CD4-positive, alpha-beta T cell treated with Interleukin-15 for 4 hours (primary cell): ENCODE results near the gene CAMK1.
"Not testable (repeated sequence)": the region's sequence is repeated elsewhere in the genome, so short reads cannot be mapped to it uniquely, and the experiment has no call there.

ENCODE experiments used
- DNase-seq: peaks from one replicate; pipeline ENCODE4 v3.0.0-alpha.2; 2020; ENCODE audit warnings: low spot score

The CAMK1 gene

DNA sequence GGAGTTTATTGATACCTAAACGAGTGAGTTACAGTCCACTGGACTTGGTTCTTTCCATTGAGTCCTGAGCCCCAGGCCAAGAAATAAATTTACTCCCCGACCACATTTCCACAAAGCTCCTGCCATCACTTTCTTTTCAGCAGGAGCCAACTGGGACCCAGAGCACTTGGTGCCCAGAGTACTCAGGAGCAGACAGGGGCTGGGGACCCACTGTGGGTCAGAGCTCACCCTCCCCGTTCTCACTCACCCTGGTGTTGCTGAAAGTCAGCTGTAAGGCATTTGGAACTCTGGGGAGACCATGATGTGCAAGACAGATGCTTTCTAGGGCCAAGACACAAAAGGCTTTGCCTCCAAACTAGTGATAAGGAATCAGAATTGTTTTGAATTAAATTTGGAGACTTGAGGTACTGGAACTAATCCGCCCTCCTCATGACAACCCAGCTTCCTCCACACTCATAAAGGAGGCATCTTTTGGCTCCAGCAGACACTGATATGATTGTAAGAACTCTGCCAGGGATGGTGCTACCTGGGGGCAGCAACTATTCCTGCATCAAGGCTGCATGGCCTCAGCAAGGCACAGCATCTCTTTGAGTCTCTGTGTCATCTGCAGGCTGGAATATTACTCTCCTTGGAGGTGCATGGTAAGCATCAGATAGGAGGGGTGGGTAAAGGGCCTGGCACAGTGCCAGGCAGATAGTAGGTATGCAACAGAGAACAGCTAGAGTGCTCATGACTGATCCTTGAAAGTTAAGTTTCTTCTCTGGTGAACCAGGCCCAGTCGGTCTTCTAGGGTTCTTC, 7.3 kb upstream of the CAMK1 start:
- DNase-seq = no peak

DNA sequence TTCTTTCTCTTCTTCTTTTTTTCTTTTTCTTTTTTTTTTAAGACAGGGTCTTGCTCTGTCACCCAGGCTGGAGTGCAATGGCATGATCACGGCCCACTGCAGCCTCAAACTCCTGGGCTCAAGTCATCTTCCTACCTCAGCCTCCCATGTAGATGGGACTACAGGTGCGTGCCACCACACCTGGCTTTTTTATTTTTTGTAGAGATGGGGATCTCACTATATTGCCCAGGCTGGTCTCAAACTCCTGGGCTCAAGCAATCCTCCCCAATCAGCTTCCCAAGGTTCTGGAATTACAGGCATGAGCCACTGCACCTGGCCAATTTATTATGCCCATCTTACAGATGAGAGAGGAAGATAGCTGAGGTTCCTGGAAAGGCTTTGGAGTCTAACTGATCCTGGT, 1.3 kb upstream of the CAMK1 start:
- DNase-seq = not testable (repeated sequence)

DNA sequence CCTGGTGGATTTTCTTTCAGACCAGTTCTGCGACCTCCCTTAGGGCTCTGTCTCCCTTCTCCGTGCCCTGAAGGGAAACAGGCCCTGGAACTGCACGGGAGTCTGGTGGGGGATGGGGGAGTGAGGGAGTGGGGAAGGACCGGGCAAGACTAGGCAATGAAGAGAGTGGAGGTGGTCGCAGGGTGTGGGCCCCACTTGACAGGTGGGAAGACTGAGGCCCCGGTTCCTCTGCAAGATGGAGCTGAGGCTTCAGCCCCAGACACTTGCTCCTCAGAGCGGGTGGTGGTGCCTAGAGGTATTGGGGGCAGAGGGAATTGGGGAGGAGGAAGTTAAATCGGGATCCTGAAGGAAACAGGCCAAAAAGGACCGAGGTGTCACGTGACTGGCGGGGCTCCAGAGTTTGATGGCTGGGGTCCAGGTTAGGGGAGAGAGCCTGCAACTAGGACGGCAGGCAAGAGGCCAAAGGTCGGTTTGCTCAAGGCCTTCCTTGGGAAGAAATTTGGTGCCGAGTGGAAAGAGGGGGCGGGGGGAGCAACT, 597 bp upstream of the CAMK1 start:
- DNase-seq = no peak

DNA sequence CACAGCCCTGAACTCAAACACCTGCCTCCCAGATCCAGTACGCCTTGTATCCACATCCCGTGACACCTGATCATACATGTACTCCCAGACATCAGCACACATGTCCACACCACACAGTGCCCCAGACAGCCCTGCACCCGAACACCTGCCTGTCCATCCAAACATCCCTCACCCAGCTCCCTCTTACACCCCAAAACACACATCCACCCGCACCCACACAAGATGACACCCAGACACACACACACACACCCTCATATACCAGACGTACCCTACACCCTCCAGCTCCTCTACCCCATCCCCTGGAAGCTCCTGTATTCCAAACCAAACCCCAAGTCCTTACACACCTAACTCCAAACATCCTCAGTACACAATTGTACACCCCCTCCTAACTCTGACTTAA, 735 bp downstream of the CAMK1 start:
- no peak for DNase-seq

DNA sequence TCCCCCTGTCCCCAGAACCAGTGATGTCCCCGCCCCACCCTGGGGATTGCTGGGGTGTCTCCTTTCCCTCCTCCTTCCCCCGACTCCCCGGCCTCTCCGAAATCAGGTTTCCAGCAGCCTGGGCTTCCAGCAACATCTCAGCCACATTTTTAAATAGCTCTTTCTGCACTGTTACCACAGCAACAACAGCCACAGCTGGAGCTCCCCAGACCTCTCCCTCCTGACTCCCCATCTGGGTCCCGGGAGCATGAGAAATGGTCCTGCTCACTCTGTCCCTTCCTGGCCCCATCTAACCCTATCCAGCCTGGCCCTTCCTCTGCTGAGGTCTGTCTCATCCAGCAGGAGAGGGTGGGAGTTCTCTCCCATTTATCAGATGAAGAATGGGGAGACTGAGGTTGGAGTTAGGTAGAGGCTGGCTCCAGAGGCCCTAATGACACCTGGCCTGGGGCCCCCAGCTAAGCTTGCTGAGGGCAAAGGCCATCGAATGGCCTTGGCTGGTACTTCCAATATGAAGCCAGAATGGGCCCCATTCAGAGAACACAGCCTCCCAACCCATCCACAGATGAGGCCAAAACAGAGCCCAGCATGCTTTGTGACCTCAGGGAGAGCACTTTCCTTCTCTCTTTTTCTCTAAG, 1.5 kb downstream of the CAMK1 start:
- DNase-seq = no peak

DNA sequence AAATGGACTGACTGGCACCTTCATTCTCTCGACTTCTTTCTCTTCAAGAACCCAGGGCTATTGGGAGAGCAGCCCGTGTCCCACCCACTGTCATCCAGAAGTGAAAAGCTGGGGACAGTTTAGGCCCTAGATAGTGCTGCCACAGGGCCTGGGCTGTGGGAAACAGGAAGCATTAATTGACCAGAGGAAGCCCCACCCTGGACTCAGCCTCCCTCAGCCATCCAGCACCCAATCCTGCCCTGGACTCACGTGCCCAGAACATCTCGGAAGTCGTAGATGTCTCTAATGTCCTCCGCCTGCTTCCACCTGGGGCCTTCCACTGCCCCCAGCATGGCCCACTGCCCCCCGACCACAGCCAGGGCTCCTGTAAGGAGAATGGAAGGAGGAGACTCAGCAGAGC, 2.3 kb downstream of the CAMK1 start:
- DNase-seq = no peak

DNA sequence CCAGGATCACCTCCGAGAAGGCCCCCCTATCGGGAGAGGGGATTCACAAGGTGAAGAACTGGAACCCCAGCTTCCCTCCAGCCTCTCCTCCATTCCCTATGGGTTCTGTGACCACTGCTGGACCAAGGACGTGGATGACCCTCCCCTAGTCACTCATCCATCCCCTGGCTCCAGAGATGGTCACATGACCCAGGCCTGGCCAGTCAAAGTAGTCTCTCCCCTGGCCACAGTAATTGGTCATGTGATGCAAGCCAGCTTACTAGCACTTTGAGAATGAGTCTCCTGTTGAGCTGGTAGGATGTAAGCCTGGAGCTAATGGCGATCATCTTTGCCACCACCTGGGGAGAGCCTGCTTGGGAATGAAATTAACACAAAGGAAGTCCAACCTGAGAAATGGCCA, 3.9 kb downstream of the CAMK1 start:
- no peak for DNase-seq

DNA sequence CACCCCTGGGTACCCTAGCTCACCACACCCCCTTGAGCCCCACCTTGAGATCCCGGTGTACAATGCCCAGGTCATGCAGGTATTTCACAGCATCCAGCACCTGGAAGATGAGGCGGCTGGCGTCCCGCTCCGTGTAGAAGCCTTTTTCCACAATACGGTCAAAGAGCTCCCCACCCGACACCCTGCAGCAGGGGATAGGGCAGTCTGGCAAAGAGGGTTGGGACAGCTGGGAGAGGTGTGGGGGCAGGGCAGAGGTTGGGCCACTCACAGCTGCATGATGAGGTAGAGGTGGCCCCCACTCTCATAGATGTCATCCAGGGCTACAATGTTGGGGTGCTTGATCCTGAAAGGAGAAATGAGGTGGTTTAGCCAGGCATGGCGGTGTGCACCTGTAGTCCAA, 6.9 kb downstream of the CAMK1 start:
- no peak for DNase-seq

DNA sequence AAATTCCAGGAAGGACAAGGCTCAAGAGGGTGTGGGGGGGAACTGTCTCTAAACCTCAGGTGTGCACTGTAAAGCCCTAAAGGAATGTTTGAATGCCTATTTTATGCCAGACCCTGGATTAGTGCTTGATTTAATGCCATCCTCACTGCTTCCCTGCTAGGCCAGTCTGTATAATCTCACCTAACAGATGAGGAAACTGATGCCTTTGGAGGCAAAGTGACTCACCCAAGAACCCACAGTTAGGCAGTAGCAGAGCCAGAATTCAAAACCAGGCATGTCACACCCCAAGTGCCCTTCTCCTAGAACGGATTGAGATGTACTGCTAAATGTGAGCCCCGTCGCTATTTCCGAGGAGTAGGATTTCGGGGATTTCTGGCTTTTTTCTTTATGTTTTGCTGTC, 7.8 kb downstream of the CAMK1 start:
- DNase-seq = no peak

DNA sequence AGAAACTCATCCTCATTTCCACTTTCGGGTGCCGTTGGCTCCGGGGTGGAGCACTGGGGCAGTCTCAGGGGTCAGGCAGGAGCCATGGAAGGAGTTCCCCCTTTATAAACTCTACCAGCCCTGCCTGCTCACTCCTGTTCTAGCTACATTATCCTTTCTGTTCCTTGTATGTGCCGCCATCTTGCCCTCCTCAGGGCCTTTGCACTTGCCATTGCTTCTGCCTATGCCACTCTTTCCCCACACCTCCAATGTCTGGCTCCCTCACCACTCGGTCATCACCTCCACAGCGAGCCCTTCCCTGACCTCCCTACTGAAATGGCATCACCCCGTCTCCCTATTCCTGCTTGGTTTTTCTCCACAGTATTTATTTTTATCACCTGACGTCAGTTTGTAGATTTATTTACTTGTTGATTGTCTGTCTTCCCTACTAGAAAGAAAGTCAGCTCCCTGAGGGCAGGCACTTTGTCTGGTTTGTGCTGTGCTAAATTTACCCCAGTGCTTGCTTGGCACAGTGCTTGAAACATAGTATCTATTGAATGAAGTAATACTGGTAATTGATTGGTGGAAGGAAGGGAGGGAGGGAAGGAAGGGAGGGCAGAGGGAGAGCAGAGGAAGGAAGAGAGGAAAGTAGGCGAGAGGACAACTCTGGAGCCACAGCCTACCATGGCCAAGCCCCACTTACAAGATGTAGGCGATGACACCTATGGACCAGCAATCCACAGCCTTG, 8.8 kb downstream of the CAMK1 start:
- DNase-seq = no peak

DNA sequence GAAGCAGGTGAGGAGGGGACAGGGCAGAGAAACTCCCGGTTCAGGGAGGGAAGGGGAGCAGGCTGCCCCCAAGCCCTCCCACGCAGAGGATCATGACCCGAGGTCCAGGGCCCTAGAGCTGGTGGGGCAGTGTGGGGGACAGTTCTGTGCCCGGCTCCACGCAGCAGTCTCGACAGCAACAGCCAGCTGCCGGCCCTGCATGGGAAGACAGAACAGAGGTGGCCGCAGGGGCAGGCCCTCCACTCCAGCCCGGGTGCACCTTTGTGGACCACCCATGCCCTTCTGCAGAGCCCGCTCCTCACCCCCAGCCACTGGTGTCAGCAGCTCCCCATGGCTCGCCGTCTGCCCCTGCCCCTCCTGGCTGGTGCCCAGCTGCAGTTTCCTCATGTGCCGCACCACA, 12.3 kb downstream of the CAMK1 start:
- no peak for DNase-seq

DNA sequence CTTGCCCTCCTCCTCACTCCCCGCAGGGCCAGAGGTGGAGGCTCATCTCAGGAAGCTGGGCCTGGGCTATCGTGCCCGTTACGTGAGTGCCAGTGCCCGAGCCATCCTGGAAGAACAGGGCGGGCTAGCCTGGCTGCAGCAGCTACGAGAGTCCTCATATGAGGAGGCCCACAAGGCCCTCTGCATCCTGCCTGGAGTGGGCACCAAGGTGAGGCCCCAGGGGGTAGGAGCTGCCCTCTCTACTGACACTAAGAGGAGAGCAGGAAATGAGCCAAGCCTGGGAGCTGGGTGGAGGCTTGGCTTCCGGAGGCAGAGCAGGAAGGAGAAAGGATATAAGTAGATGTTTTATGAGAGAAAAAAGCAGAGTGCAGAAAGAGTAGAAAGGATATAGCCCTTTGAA, 15.1 kb downstream of the CAMK1 start:
- DNase-seq = no peak

DNA sequence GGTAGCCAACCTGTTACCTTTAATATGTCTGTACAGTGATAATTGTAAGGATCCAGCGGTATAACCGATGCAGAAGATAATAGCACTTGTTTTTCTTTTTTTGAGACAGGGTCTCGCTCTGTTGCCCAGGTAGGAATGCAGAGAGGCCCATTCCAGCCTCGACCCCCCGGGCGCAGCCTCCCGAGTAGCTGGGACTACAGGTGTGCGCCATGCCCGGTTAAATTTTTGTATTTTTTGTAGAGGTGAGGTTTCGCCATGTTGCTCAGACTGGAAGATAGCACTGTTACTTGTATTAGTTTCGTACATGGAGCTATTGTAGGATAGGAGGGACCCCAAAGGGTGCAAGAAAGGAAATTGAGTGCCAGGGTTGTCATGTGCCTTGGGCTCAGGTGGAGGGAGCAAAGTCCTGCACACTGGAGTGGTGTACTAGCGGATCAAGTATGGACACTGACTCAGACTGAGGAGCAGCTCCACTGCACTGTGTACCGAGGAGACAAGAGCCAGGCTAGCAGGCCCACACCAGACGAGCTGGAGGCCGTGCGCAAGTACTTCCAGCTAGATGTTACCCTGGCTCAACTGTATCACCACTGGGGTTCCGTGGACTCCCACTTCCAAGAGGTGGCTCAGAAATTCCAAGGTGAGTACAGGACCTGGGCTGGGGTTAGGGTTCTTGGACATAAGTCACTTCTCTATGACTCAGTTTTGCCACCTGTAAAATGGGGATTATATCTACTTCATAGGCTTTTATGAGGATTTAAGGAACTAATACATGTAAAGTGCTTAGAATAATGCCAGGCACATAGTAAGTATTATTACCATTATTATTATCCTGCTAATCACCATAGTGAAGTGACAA, 19.0 kb downstream of the CAMK1 start:
- DNase-seq = no peak

DNA sequence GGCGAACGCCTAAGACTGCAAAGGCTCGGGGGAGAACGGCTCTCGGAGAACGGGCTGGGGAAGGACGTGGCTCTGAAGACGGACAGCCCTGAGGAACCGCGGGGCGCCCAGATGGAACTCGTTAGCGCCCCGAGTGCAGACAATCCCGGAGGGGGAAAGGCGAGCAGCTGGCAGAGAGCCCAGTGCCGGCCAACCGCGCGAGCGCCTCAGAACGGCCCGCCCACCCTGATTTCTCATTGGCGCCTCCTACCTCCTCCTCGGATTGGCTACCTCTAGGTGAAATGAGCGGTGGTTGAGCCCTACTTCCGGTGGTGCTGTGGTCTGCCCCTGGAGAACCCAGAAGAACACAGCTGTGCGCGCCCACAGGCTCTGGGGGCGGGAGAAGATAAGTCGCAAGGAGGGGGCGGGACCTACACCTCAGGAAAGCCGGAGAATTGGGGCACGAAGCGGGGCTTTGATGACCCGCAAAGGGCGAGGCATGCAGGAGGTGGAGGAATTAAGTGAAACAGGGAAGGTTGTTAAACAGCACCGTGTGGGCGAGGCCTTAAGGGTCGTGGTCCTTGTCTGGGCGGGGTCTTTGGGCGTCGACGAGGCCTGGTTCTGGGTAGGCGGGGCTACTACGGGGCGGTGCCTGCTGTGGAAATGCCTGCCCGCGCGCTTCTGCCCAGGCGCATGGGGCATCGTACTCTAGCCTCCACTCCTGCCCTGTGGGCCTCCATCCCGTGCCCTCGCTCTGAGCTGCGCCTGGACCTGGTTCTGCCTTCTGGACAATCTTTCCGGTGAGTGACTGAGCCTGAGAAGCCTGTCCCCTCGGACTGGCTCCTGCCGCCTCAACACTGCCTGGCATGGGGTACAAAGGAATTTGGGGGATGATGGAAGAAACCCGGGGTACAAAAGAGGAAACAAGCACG, 19.8 kb downstream of the CAMK1 start, which contains the start of gene OGG1:
TSS of gene OGG1 (plus strand) at position 308 of the 911 bp plus-strand sequence. CDS start at position 643, 335 bp downstream.
- peak; percentile 95 for DNase-seq

DNA sequence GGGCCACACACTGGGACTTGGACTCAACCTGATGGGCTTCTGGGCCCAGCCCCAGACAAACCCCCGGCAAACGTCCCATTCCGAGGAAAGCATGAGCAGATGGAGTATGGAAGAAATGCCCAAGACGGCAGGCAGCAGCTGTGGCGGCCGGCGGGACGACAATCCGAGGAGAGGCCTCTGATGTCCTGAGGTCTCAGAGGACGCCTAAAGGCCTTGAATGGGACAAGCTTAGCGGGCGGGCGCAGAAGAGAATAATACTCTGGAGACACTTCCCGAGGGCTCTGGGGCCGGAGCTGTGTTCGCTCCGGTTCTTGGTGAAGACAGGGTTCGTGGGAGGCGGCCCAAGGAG, 20.5 kb downstream of the CAMK1 start:
- no peak for DNase-seq

DNA sequence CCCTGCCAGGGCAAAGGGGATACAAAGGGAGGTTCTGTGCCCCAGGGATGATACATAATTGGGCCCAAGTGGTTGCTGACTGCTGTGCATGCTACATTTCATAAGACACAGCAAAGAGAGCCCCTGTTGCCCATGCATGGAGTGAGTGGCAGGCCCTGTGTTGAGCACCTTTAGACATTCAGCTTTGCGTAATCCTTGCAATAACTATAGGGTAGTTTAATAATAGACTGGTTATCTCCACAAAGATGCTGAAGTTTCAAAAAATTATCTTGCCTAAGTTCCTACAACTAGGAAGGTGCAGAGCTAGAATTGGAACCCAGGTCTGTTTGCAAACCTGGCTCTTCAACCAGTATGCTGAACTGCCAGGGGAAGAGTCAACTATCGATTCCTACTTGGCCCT, 21.7 kb downstream of the CAMK1 start:
- DNase-seq = no peak

DNA sequence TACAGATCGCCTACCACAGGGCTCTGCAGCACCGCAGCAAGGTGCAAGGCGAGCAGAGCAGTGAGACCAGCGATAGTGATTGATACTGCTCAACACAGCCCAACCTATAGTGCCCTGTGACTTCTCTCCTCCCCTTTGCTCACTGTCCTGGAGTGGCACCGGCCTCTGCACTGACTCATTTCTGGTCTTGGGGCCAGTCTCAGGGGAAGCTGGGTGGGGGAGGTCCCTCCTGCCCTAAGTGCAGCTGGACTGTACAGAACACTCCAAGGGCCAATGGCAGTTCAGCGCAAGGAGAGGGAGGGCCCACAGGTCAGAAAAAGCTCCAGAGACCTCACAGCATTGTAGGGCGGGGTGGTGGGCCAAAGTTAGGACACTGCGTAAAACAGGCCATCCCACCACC, 22.5 kb downstream of the CAMK1 start:
- DNase-seq = no peak

DNA sequence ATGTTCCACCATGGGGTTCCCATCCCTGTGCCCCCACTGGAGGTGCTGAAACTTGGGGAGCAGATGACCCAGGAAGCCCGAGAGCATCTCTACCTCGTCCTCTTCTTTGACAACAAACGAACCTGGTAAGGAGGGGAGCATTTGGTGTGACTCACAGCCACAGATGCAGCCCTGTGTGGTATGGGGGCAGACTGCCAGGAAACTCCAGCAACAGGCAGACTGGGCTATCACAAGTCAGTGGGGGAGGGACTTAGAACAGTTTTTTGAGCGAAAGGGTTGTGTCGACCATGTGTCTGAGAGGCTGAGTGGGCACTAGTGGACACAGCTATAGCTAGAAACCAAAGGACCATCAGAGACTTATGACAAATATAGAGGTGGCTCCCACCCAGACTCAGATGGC, 23.4 kb downstream of the CAMK1 start:
- no peak for DNase-seq

DNA sequence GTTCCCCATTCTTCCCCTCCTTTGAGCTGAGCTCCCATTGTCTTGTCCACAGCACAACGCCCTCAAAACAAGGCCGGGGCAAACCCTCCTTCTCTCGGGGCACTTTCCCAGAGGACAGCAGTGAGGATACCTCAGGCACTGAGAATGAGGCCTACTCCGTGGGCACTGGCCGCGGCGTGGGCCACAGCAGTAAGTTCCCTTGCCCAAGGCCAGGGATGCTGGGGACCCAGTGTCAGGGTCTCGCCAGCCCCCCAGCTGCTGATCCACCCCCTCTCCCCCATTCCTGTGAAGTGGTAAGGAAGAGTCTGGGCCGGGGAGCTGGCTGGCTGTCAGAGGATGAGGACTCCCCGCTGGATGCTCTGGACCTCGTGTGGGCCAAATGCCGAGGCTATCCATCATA, 24.2 kb downstream of the CAMK1 start:
- no peak for DNase-seq

DNA sequence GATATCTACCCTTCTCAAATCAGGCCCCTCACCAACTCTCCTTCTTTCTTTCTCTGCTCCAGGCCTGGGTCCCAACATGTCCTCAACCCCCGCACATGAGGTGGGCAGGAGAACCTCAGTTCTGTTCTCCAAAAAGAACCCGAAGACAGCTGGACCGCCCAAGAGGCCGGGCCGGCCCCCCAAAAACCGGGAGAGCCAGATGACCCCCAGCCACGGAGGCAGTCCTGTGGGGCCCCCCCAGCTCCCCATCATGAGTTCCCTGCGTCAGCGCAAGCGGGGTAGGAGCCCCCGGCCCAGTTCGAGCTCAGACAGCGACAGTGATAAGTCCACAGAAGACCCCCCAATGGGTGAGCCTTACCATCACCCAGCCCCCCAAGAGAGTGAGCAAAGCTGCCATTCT, 25.6 kb downstream of the CAMK1 start:
- no peak for DNase-seq

DNA sequence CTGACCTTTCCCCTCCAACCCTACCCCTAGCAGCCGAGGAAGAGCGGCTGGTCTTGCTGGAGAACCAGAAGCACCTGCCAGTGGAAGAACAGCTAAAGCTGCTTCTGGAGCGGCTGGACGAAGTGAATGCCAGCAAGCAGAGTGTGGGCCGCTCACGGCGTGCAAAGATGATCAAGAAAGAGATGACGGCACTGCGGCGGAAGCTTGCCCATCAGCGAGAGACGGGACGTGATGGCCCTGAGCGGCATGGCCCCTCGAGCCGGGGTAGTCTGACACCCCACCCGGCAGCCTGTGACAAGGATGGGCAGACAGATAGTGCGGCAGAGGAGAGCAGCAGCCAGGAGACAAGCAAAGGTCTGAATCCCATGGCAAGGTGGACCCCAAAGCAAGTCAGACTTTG, 26.2 kb downstream of the CAMK1 start:
- no peak for DNase-seq
